ENCODE measurements around the gene KCNG2.
"Not testable (repeated sequence)": the region's sequence is repeated elsewhere in the genome, so short reads cannot be mapped to it uniquely, and the experiment has no call there.

KCNG2 gene

GRCh38 chr18:79797518-79798345 is at the start of gene KCNG2:
Gene KCNG2, plus strand, starts transcription at chr18:79797938. Its CDS starts 65,730 bp downstream, at chr18:79863668.
- peak within 1 kb of the TSS; percentile 88 to 99 (median 95) for H3K4me2 ChIP-seq
- no peak for TF ChIP-seq Cebpa-rat (IDR thresholded peaks at IDR 0.05)
- H3K9me3 ChIP-seq (replicated peaks in 1 of 11), result no peaks in the 10 kb centered on the region
- H3K4me3 ChIP-seq, result peak within 1 kb of the TSS; percentile 47 to 70 (median 56)
- H3K27ac ChIP-seq, result peak within 1 kb of the TSS in 2 of 11 experiments; percentile 13 to 42; a peak in 3 of 22 replicates
- H3K9ac ChIP-seq, result peak within 1 kb of the TSS in 10 of 11 experiments; percentile 1 to 52 (median 32); a peak in 14 of 22 replicates
- H3K4me1 ChIP-seq, result peaks cover 53 to 72% (median 65%) of the 10 kb centered on the region in 10 experiments
- no peaks in the 10 kb centered on the region for H3K36me3 ChIP-seq
- peaks cover 0 to 48% (median 32%) of the 10 kb centered on the region in 11 experiments; a peak in 19 of 22 replicates for H4K20me1 ChIP-seq
- H3K27me3 ChIP-seq, result peaks cover 58 to 92% (median 73%) of the 10 kb centered on the region in 11 experiments

DNA sequence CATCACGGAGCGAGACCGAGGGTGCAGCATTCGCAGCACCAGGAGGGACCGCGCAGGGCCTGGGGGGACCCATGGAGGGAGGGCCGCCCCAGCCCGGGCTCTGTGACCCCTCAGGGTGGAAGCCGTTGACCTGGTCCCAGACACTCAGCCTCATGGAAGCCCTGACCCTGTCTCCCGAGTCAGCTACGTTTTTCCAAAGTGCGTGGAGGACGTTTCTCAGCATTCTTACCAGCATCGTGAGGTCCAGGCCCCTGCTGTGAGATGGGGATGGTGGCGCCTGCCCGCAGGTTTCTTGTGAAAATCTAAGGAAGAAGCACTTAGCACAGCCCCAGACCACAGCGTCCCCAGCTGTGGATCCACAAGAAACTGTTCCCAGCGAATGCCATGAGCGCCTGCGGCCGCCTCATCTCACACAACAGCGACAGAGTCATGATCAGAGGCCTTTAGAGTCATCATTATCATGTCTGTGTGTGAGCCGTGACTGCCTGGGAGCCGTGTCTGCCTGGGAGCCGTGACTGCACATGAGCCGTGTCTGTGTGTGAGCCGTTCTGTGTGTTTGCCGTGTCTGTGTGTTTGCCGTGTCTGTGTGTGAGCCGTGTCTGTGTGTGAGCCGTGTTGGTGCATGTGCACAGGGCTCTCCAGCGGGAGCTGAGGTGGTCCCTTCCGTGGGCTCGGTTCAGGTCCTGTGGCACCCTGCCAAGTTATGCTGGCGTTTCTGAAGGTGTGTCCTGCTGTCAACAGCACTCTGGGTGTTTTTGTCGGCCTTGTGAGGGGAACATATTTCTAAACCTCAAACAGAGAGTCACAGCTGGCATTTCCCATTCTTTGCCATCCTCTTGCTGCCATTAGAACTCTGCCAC is 49.2 kb upstream of the KCNG2 start:
- no peak overlapping the region for H3K9ac ChIP-seq
- H3K4me1 ChIP-seq, result peaks cover 0 to 4% (median 0%) of the 10 kb centered on the region in 10 experiments; a peak in 2 of 20 replicates
- peaks cover 41 to 76% (median 57%) of the 10 kb centered on the region in 11 experiments for H3K36me3 ChIP-seq
- H3K27me3 ChIP-seq, result peaks cover 0 to 14% (median 9%) of the 10 kb centered on the region in 11 experiments; a peak in 11 of 22 replicates
- H4K20me1 ChIP-seq, result peaks cover 66 to 85% (median 81%) of the 10 kb centered on the region in 11 experiments
- no peak overlapping the region for H3K4me2 ChIP-seq
- H3K27ac ChIP-seq, result no peak overlapping the region
- no peaks in the 10 kb centered on the region for H3K9me3 ChIP-seq (replicated peaks in 1 of 11)
- no peak for TF ChIP-seq Cebpa-rat (IDR thresholded peaks at IDR 0.05)
- no peak overlapping the region for H3K4me3 ChIP-seq

DNA sequence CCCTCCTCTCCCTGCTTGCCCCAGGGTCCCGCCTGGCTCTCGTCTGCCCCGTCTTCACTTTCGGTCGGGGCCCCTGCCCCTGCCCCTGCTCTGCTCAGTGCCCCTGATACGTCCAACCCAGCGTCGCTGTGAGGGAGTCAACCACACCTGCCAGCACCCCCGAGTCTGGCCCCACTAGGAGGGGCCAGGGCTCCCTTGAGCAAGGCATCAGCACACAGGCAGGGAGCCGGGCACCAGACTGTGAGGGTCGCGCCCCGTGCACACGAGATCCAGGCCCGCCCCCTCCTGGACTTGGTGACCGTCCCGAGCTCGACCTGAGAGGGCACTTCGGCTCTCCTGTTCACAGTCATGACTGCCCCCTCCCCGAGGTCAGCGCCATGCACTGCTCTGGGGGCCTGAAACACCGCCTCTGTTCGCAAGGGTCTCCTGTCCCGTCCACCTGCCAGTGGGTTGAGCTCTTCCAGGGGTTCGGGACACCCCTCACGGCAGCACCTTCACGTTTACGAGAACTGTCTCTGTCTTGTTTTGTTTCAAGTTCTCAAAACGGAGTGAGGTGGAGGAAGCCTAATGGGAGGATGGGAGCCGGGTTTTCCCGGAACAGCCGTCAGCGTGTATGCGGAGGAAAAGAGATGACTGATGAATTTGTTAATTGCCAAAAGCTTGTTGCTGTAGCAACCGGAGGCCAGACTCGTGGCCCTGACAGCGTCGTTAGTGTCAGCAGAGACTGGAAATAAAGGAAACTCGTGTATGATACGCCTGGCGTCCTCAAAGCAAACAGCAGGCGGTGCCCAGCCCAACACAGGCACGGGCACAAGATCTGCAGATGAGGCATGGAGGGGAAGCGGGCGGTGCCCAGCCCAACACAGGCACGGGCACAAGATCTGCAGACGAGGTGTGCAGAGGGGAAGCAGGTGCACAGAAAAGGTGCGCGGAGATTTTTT is 48.2 kb upstream of the KCNG2 start:
- peaks cover 41 to 76% (median 59%) of the 10 kb centered on the region in 11 experiments for H3K36me3 ChIP-seq
- peaks cover 0 to 4% (median 0%) of the 10 kb centered on the region in 11 experiments; a peak in 6 of 22 replicates for H3K27me3 ChIP-seq
- no peaks in the 10 kb centered on the region for H3K9me3 ChIP-seq (replicated peaks in 1 of 11)
- peaks cover 0 to 4% (median 0%) of the 10 kb centered on the region in 10 experiments; a peak in 2 of 20 replicates for H3K4me1 ChIP-seq
- no peak overlapping the region for H3K27ac ChIP-seq
- no peak overlapping the region for H3K4me2 ChIP-seq
- H4K20me1 ChIP-seq, result peaks cover 63 to 85% (median 78%) of the 10 kb centered on the region in 11 experiments
- no peak overlapping the region for H3K4me3 ChIP-seq
- no peak overlapping the region for H3K9ac ChIP-seq
- no peak for TF ChIP-seq Cebpa-rat (IDR thresholded peaks at IDR 0.05)

- Histone ChIP-seq H3K9me3 (replicated peaks in 1 of 11) (no peaks in the 10 kb centered on the region), H3K36me3 (peaks cover 52 to 86% (median 69%) of the 10 kb centered on the region in 11 experiments), H3K9ac (no peak overlapping the region), H3K27ac (no peak overlapping the region), H4K20me1 (peaks cover 57 to 92% (median 76%) of the 10 kb centered on the region in 11 experiments), H3K4me3 (no peak overlapping the region), H3K4me2 (no peak overlapping the region), H3K27me3 (no peaks in the 10 kb centered on the region), H3K4me1 (peaks cover 0 to 4% (median 0%) of the 10 kb centered on the region in 10 experiments; a peak in 2 of 20 replicates)
- no peak for TF ChIP-seq Cebpa-rat (IDR thresholded peaks at IDR 0.05)
Measured at GRCh38 chr18:79750980-79751571, 46.7 kb upstream of the KCNG2 start.

GRCh38 chr18:79751918-79752578 is 45.7 kb upstream of the KCNG2 start:
- H3K4me2 ChIP-seq; H3K4me1 ChIP-seq; H3K4me3 ChIP-seq; H3K27ac ChIP-seq; H3K9me3 ChIP-seq (replicated peaks in 1 of 11); H3K27me3 ChIP-seq; H3K9ac ChIP-seq: not testable (repeated sequence)
- H3K36me3 ChIP-seq, result peaks cover 47 to 79% (median 65%) of the 10 kb centered on the region in 11 experiments
- peaks cover 48 to 83% (median 67%) of the 10 kb centered on the region in 11 experiments for H4K20me1 ChIP-seq

DNA sequence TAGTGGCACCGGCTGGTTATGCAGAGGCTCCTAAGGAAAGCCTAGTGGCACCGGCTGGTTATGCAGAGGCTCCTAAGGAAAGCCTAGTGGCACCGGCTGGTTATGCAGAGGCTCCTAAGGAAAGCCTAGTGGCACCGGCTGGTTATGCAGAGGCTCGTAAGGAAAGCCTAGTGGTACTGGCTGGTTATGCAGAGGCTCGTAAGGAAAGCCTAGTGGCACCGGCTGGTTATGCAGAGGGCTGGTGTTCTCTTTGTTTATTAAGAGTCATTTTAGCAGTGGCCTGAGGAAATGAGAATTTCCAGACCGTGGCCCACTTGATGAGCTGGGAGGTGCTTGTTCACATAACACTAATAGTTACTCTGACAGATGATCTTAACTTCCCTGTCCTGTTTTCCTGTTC is 44.8 kb upstream of the KCNG2 start:
- not testable (repeated sequence) for H3K27me3 ChIP-seq; H3K9ac ChIP-seq; H3K27ac ChIP-seq; H3K4me1 ChIP-seq; H3K4me2 ChIP-seq; H3K4me3 ChIP-seq; H3K9me3 ChIP-seq (replicated peaks in 1 of 11)
- Histone ChIP-seq H4K20me1 (peaks cover 39 to 74% (median 58%) of the 10 kb centered on the region in 11 experiments; a peak in 21 of 22 replicates), H3K36me3 (peaks cover 38 to 70% (median 56%) of the 10 kb centered on the region in 11 experiments)

- no peak overlapping the region for H3K4me2 ChIP-seq
- peaks cover 0 to 4% (median 0%) of the 10 kb centered on the region in 11 experiments; a peak in 1 of 22 replicates for H3K9me3 ChIP-seq (replicated peaks in 1 of 11)
- no peak overlapping the region for H3K27ac ChIP-seq
- no peak for TF ChIP-seq Cebpa-rat (IDR thresholded peaks at IDR 0.05)
- H3K36me3 ChIP-seq, result peaks cover 36 to 65% (median 52%) of the 10 kb centered on the region in 11 experiments
- no peak overlapping the region for H3K9ac ChIP-seq
- no peaks in the 10 kb centered on the region for H3K27me3 ChIP-seq
- peaks cover 34 to 70% (median 53%) of the 10 kb centered on the region in 11 experiments; a peak in 21 of 22 replicates for H4K20me1 ChIP-seq
- H3K4me1 ChIP-seq, result peaks cover 0 to 4% (median 0%) of the 10 kb centered on the region in 10 experiments; a peak in 2 of 20 replicates
- no peak overlapping the region for H3K4me3 ChIP-seq
Measured at GRCh38 chr18:79753391-79753851, 44.3 kb upstream of the KCNG2 start.
